Suppressor macrophage treated with lipopolysaccharide for 4 hours (primary cell): ENCODE data around the gene ALOX15.
"Not testable (repeated sequence)": the region's sequence is repeated elsewhere in the genome, so short reads cannot be mapped to it uniquely, and the experiment has no call there.

Experiments used
- DNase-seq: peaks from one replicate; pipeline ENCODE4 v3.0.0-alpha.2; 2020

Gene ALOX15

DNA sequence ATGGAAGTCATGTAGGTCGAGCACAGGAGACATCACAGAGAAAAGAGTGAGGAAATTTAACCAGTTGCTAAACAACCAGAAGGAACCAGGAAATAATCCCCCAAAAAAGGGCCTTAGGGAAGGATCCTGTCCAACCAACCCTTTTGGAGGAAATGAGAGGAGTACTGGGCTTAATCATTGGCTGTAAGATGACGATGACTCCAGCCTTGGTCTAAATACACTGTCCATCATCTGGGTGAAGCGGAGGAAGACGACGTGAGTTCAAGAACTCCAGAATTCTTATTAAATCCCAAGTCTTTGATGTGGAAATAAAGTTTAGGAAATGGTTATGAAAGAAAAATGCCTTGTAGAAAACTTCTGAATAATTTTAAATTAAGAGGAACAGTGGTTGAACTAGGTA is 11.5 kb upstream of the ALOX15 start:
- DNase-seq = no peak

DNA sequence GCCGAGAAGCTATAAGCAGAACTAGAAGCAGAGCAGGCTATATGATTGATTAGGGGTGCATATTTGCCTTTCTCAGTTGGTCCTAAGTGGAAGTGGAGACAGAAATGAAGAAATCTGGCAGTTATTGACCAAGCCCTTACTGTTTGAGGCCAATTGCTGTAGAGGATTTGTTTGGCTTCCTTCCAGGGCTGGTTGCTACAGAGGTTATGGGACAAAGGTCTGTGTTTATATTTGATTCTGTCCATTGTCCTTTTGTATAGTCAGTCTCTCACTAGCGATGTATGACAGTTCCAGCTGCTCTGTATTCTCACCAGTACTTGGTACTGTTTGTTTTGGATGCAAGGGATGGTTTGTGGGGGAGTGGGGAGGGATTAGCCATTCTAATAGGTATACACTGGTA is 7.3 kb upstream of the ALOX15 start:
- DNase-seq = peak; percentile 25

DNA sequence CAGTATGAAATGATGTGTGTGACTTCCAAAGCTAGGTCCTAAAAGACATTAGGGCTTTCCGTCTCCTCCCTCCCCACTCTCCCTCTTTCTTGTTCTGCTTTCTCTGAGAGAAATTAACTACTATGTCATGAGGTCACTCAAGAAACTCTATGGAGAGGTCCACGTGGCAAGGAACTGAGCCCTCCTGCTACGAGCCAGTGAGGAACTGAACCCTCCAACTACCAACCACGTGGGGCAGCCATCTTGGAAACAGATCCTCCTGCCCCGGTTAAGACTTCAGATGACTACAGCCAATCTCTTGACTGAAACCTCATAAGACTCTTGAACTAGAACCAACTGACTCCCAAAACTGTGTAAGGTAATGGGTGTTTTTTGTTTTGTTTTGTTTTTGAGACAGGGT is 4.2 kb upstream of the ALOX15 start:
- DNase-seq = peak; percentile 84

DNA sequence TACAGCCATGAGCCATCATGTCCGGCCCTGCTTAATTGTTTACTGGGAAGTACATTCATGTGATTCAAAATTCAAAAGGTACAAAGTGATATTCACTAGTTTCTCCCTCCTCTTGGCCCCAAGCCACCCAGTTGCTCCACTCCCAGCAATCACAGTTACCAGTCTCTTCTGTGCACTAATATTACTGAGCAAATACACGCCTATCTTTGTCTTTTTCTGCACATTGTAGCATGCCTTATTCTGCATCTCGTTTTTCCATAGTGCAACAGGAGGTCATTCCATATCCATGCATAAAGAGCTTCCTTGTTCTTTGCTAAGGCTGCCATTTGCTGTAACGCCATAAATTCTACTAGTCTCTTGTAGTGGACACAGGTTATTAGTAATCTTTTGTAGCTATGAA is 2.2 kb upstream of the ALOX15 start:
- no peak for DNase-seq

DNA sequence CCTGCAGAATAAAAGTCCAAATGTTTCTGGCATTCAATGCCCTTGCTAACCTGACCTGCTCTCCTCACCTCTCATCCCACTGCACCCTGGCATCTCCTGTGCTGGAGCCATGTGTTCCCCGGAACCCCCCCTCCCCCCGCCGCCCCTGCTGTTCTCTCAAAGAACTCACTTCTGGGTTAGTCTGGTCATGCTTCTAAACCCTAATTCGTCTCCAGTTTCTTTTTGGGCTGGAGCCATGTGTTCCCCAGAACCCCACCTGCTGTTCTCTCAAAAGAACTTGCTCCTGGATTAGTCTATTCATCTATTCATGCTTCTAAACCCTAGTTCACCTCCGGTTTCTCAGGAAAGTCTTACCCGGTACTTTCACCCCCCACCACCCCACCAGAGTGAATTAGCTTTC is 808 bp upstream of the ALOX15 start:
- DNase-seq = no peak

DNA sequence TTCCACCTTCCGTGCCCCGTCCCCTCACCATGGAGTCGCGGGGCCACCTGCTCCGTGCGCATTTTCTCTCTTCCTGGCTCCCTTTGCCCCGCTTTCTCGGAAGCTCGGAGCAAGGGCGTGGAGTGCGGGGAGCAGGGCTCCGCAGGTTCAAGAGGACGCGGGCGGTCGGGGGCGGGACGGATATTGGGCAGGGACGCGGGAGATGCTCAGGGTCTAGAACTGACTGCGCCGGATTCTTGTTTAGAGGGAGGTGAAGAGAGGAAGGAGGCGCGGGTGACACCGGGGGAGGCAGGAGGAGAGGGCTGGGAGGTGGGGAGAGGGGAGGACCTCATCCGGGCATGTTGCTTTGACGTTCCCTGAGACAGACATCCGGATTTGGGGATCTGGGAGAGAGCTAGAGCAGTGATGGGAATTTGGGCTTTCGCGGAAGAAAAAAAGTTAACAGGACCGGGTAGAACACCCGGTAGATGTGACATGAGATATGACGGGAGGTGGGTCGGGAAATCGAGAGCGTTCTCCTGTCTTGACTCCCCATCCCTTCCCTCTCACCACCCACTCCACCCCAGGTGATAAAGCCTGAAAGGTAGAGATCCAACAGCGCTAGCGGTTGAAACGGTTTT is 799 bp downstream of the ALOX15 start:
- DNase-seq = not testable (repeated sequence)

DNA sequence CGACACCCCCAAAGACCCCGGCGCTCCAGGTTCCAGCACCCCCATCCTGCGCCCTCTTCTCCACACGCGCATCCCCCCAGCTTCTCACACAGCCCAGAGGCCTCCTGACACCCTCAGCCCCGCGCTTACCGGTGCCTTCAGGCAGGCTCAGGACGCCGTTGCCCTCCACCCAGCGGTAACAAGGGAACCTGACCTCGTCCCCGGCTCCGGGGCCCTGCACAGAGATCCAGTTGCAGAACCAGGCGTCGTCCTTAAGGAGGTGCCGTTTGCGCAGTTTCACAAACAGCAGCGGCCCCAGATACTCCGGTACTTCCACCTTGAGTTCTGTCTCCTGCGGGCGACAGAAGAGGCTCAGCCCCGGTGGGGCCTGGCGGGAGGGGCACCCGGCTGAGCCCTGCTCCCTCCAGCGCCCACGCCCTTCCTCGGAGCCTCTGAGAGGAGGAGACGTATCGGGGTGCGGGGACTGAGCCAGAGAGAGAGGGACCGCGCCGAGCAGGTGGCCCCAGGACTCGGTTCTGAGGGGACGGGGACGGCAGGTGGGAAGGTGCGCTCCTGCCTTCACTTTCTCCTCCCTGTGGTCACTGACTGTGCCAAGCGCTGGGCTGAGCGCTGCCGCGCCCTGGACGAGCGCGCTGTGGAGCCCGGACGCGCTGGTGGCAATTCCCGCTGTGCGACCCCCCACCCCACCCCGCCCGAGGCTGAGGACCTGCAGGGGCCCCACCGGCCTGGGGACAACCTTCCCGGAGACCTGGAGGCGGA is 2.0 kb downstream of the ALOX15 start:
- DNase-seq = peak; percentile 40

DNA sequence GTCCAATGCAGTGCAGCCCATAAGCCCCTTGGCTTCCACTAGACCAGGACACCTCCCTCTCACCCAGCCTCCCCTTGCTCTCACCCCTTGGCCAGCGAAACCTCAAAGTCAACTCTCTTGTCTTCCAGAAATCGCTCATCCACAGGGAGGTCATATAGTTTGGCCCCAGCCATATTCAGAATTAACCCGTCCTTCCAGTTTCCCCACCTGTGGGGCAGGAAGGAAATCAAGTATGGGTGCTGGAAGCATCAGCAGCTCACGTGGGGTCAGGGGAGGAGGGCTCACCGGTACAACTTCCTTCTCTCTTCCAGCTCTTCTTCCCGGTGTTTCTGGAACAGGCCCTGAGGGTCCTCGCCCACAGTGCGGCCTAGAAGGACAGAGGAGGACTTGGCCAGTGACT is 2.7 kb downstream of the ALOX15 start:
- not testable (repeated sequence) for DNase-seq

DNA sequence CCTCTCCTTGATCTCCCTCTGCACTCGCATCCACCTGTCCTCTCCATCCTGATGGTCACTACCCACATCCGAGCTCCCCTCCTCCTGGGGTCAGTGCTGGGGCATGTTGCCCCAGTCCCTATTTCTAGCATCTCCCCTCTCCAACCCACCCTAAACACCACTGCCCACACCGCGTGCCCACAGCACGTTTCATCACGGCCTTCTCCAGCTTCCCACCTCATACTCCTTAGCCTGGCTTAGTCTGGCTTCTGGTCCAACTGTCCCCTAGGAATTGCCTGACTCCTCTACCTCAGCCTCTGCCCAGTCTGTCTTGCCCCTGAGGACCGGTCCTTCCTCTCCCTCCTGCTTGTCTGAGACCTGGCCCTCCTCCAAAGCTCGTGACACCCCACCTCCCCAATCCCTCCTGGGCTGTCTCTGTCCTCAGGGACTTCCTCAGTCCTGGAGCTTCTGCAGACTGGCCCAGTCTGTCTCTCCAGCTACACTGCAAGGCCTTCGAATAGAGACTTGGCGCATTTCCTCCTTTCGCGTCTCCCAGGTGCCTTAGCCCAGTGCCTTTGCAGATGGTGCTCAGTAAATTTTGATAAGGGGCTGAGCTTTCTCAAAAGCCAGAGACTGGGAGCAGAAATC is 4.9 kb downstream of the ALOX15 start:
- no peak for DNase-seq

DNA sequence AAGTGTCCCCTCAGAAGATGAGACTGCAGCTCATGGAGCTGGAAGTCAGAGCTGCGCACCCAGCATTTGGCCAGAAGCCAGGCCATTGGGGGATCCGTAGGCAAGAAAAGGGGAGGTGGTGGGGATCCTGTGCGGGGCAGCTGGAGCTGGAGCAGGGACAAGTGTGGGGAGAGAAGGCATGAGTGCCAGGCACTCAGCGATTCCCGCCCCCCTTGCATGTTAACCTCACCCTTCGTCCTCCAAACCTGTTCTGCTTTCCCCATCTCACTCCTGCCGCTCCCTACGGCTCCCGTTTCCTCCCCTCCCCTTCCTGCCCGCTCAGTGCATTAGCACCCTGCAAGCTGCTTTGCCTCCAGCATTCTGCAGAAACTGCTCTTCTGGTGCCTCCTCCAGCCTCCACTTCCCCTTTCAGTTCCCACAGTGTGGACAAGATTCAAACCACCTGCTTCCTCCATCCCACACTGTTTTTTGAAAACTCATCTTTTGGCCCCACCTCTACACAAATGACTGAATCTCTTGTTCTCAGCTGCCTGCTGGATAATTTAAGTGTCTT is 5.6 kb downstream of the ALOX15 start:
- DNase-seq = peak; percentile 63

DNA sequence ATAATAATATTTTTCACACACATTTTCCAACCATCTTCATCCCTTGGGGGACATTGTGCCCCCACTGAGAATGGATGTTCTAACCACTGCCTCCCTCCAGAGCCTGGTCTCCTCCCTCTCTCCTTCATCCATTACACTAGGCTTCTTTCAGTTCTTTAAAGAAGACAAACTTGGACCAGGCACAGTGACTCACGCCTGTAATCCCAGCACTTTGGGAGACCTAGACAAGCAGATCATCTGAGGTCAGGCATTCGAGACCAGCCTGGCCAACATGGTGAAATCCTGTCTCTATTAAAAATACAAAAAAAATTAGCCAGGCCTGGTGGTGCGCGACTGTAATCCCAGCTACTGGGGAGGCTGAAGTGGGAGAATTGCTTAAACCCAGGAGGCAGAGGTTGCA is 6.5 kb downstream of the ALOX15 start:
- DNase-seq = peak; percentile 32

DNA sequence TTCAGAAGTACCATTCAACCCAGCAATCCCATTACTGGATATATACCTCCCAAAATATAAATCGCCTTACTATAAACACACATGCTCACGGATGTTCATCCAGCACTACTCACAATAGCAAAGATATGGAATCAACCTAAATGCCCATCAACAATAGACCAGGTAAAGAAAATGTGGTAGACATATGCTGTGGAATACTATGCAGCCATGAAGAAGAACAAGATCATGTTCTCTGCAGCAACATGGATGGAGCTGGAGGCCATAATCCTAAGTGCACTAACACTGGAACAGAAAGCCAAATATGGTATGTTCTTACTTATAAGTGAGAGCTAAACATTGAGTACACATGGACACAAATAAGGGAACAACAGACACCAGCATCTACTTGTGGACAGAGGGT is 7.8 kb downstream of the ALOX15 start:
- DNase-seq = no peak

DNA sequence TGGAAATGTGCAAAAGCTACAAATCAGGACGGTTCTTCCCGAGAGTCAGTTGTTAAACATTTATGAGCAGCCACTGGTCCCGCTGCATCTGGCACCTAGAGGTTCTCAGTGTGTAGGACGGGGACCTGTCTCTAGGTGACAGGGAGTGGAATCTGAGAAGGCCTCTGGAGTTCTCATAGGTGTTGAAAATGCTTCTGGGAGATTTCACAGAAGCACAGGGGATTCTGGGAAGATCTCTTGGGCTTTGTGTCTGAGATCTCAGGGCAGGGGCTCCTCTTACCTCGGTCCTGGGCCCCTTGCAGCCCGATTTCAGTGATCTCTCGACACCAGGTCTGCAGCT is 8.9 kb downstream of the ALOX15 start:
- DNase-seq = no peak

DNA sequence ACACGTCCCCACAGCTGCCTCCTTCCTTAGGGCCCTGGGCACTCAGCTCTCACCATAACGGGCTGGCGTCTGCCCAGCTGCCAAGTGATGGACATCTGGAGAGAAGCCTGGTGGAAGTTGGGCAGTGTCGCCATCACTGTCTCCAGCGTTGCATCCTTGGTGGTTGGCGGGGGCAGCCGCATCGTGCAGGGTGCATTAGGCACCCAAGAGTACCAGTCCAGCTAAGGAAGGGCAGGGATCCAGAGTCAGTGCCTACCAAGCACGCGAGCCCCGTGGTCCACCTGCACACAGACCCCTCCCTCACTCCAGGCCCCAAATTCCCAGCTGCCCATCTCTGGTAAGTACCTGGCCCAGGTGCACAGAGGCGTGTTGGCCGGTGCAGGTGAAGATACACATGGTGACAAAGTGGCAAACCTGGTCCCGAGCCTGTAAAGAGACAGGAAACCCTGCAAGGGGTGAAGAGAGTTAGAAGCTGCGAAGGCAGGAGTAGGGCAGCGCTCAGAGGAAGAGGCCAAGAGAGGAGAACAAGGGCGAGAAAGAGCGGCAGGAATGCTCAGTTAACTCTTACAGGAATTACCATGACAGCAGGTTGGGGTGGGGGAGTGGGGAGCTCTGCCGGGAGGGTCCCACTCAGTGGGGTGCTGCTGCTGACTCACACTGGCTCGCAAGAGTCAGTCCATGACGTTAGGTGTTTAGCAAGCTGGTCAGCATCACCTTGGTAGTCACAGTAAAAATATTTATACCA is 9.5 kb downstream of the ALOX15 start:
- DNase-seq = no peak

DNA sequence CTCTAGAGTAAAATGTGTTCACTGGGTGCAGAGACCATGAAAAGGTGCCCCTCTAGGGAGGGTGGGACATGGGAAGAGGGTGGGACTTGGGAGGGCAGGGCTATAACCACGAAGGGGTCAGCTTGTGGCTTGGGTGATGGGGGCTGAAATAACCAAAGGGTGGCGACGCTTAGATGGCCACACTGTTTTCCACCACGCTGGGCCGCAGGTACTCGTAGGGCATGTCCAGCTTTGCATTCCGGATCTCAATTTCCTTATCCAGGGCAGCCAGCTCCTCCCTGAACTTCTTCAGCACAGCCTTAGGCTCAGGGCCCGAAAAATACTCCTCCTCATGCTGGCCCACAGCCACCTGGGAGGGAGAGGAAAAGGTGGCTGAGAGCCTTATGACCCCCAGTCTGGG is 10.0 kb downstream of the ALOX15 start:
- DNase-seq = no peak

DNA sequence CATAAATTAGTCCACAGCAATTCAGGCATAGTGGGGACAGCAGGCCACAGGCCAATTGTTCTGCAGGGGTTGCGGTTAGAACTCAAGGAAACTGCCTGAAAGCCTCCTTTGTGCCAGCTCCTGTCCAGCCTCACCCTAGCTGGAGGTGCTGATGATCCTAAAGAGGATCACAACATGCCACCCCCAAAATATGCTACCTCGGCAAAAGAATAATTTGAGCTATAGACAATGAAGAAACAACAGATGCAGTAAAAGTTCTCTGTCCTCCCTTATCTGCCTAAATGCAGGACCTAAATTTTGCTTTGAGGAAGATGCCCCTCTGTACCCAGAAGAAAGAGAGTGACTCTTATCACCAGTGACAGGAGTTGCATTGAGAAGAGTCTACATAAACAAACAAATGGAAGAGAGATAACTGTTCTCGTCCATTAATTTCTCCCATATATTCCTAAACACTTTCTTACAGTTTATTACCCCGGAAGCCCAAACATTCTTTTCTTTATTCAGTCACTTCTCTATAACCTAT is 14.7 kb downstream of the ALOX15 start:
- DNase-seq = no peak

DNA sequence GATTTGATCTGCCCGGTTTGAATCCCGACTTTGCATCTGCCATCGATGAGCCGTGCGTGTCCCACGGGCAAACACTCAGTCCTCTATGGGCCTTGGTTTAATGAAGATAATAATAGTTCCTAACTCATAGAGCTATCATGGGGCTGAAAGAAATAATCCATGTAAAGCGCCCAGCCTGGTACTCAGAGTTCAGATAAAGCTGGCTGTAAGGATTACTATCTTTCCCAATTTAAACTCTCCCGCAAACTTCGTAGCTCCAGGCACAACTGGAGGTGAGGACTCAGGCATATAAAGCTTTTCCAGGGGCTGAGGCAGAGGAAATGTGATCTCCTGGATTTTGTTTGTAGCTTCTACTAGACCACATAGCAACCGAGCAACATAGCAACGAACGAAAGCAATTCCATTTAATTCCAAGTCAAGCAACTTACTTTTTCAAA is 16.3 kb downstream of the ALOX15 start:
- DNase-seq = no peak

DNA sequence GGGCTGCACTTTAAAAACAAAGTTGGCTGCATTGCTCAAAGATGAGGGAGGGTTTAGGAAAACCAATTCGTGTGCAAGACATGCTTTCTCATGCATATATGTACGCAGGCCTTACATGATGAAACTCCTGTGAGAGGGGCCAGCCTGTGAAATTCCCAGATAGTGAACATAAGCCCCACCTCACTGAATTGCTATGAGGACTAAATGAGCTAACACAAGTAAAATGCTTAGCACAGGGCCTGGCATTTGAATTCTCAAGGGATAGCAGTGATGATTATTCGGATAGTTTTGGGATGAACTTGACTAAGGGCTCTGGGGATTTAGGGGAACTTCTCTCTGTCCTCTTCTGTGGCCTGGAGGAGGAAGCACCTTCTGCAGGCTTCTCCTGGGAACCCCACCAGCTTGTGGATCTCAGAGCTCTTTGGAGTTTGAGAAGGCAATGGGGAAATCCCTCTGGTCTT is 17.0 kb downstream of the ALOX15 start:
- DNase-seq = peak; percentile 85

DNA sequence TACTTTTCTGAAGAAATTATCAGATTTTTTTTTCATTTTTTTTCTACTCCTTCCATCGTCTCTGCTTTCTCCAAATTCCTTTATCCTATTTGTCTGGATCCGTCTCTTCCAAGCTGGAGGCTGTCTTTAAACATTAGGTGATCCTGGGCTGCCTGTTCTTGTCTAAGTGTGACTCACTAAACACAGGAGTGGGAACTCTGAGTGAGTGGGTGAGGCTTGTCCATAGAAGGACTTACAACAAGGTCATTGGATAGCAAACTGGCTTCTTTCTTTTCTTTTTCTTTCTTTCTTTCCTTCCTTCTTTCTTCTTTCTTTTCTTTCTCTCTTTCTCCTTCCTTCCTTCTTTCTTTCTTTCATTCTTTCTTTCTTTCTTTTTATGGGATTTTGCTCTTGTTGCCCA is 18.2 kb downstream of the ALOX15 start:
- DNase-seq = peak; percentile 46

DNA sequence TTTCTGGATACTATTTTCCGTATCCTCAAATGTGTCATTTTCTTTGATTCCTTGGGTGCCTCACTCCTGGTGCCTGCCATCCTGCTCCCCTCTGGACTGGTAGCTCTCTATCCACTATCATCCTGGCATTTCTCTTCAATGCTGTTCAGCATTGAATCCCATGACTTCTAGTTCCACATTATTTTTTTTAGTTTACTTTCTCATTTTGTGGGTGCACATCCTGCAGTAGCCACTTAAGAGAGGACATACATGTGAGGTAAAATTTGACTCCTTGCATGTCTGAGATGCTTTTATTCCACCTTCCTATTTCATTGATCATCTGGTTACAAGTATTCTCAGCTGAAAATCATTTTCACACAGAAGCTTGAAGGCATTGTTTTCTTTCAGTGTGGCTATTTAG is 19.1 kb downstream of the ALOX15 start:
- DNase-seq = no peak

DNA sequence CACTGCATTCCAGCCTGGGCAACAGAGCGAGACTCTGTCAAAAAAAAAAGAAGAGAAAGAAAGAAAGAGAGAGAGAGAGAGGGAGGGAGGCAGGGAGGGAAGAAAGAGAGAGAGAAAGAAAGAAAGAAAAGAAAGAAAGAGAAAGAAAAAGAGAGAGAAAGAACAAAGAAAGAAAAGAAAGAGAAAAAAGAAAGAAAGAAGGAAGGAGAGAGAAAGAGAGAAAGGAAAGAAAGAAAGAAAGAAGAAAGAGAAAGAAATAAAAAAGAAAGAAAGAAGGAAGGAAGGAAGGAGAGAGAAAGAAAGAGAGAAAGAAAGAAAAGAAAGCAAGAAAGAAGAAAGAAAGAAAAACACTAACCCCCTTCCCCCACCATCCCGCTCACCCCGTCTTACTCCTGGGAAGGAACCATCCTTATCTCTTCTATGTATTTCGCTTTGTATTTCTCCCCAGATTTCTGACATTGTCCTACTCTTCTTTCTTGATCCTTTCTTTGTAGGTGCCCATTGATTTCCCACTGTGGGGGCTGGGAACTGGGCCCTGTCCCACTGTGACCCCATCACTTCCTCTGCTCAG is 20.9 kb downstream of the ALOX15 start:
- no peak for DNase-seq

DNA sequence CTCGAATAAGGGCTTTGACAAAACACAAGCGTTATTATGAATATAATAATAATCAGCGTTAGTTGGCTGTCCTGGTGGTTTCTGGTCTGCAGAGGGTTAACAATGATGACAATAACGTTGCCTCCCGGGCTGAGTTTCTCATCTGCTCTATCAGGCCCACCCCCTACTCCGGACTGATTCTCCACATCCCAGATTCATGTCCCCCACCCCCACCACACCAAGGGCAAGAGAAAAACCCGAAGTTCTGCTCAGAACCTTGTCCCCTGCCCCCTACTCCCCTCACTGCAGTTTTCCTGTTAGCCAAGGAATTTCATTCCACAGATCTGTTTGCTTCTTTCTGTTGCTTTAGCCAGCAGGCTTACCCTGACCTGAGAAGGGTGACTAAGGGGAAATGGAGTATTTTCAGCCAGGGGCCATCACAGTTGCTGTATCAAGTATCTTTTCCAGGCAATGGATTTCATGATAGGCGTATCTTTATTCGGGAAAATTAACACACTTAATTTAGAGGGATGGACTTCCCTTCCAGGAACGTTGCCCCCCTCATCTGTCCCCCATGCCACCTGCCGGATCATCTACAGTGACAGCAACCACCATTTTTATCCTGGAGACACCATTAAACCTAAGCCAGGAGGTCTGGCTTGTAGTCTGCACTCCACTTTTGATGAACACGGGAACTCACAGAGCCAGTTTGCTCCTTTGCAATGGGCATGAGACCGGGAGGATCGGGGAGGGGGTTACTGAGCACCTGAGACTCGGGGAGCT is 23.7 kb downstream of the ALOX15 start:
- no peak for DNase-seq
